Measurements from ENCODE around the gene HEATR5A. TPM values are rescaled to one million over a fixed set of nuclear protein-coding genes. Genes with fewer than 3 reads are reported as not detected.
"Not testable (repeated sequence)": the region's sequence is repeated elsewhere in the genome, so short reads cannot be mapped to it uniquely, and the experiment has no call there.

Gene HEATR5A
- total RNA-seq, 1 donor from 2014 or later = 32.8 TPM

GRCh38 chr14:31256534-31257243 is 163.7 kb downstream of the HEATR5A start:
- no peak for DNase-seq

GRCh38 chr14:31255918-31256317 is 164.4 kb downstream of the HEATR5A start:
- not testable (repeated sequence) for DNase-seq

- DNase-seq = no peak
Measured at GRCh38 chr14:31255286-31255685, 165.1 kb downstream of the HEATR5A start.

- no peak for DNase-seq
Measured at GRCh38 chr14:31253746-31254471, 166.4 kb downstream of the HEATR5A start.

GRCh38 chr14:31252865-31253264 is 167.5 kb downstream of the HEATR5A start:
- DNase-seq = no peak

- no peak for DNase-seq
Measured at GRCh38 chr14:31251028-31251958, 169.1 kb downstream of the HEATR5A start.

- no peak for DNase-seq
Measured at GRCh38 chr14:31244626-31245025, 175.7 kb downstream of the HEATR5A start.

- DNase-seq = no peak
Measured at GRCh38 chr14:31243860-31244259, 176.5 kb downstream of the HEATR5A start.

- DNase-seq = not testable (repeated sequence)
Measured at GRCh38 chr14:31242161-31242940, 178.0 kb downstream of the HEATR5A start.

Small RNA genes within 50 kb of the gene (small RNA-seq; reads per million reads assigned to genes)
- not detected for gene RF00019 (ENCODE audit: low replicate concordance)

Other genes with a start within 250 kb of the HEATR5A start
- gene HECTD1, start 212.8 kb downstream of the HEATR5A start, total RNA-seq = 332 TPM
- gene DTD2, start 37.0 kb upstream of the HEATR5A start, total RNA-seq = 32.1 TPM
- not detected for gene GPR33, start 67.5 kb upstream of the HEATR5A start, total RNA-seq
- 32.3 TPM for gene NUBPL, start 140.9 kb upstream of the HEATR5A start, total RNA-seq

Measured in tongue (tissue), 3 donors.